Measurements from ENCODE around the gene WFDC12. TPM values are rescaled to one million over a fixed set of nuclear protein-coding genes. Genes with fewer than 3 reads are reported as not detected.
A peak's percentile ranks its signal among the peaks of the same experiment; 100 is the strongest.

Gene WFDC12
- polyA plus RNA-seq, 1 donor (not counting 4 experiments of a cell fraction or from before 2014, with no cell fraction given), result 1.8 TPM

GRCh38 chr20:45138561-45139300 is 14.5 kb upstream of the WFDC12 start:
- no peaks in the 10 kb centered on the region for H3K9me1 ChIP-seq (ENCODE audit: control insufficient read depth, extremely low read depth, insufficient read depth, low read length)
- no peak overlapping the region for H3K27ac ChIP-seq (ENCODE audit: control insufficient read depth, insufficient read depth, low read length)
- TF ChIP-seq, protein P1, sequence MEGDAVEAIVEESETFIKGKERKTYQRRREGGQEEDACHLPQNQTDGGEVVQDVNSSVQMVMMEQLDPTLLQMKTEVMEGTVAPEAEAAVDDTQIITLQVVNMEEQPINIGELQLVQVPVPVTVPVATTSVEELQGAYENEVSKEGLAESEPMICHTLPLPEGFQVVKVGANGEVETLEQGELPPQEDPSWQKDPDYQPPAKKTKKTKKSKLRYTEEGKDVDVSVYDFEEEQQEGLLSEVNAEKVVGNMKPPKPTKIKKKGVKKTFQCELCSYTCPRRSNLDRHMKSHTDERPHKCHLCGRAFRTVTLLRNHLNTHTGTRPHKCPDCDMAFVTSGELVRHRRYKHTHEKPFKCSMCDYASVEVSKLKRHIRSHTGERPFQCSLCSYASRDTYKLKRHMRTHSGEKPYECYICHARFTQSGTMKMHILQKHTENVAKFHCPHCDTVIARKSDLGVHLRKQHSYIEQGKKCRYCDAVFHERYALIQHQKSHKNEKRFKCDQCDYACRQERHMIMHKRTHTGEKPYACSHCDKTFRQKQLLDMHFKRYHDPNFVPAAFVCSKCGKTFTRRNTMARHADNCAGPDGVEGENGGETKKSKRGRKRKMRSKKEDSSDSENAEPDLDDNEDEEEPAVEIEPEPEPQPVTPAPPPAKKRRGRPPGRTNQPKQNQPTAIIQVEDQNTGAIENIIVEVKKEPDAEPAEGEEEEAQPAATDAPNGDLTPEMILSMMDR (optimal IDR thresholded peaks at IDR 0.05 in 1 of 3, IDR thresholded peaks at IDR 0.05 in 1 of 3, conservative IDR thresholded peaks at IDR 0.05 in 1 of 3; ENCODE audit: extremely low read depth in 1 of 3, insufficient read depth in 2 of 3, low read length in 3 of 3), result peak; percentile 91 to 99 (median 95)
- TF ChIP-seq EZH2 (IDR thresholded peaks at IDR 0.05; ENCODE audit: low read length), result no peak
- DNase-seq (ENCODE audit: low read depth, low spot score) (no peak), FAIRE-seq (peak; percentile 46)
- H4K20me1 ChIP-seq (ENCODE audit: control insufficient read depth, extremely low read depth, insufficient read depth, low read length), result no peaks in the 10 kb centered on the region
- no peak overlapping the region for H3K9ac ChIP-seq (ENCODE audit: control insufficient read depth, extremely low read depth, insufficient read depth, low read length)
- H3K79me2 ChIP-seq (ENCODE audit: control insufficient read depth, insufficient read depth, low read length), result no peaks in the 10 kb centered on the region
- H3K27me3 ChIP-seq (ENCODE audit: control insufficient read depth, extremely low read depth, insufficient read depth, low read length), result no peaks in the 10 kb centered on the region
- dilution Hi-C loops (cut with MboI; ENCODE audit: extremely low pct_ligation_motif_present, low sequenced_read_pairs), result no loop called here
- H2AFZ ChIP-seq (ENCODE audit: control insufficient read depth, low read length), result peak overlapping the region; percentile 72
- no peaks in the 10 kb centered on the region for H3K36me3 ChIP-seq (ENCODE audit: control insufficient read depth in 2 of 2, extremely low read depth in 1 of 2, insufficient read depth in 2 of 2, low read length in 2 of 2)
- peak overlapping the region; percentile 7 for H3K4me2 ChIP-seq (ENCODE audit: control insufficient read depth, extremely low read depth, insufficient read depth, low read depth, low read length)
- no peaks in the 10 kb centered on the region for H3K9me3 ChIP-seq (ENCODE audit: control insufficient read depth, low read depth, low read length)
- peaks cover 6% of the 10 kb centered on the region for H3K4me1 ChIP-seq (ENCODE audit: control insufficient read depth, extremely low read depth, insufficient read depth, low read length)
- no peak overlapping the region for H3K4me3 ChIP-seq (ENCODE audit: control insufficient read depth in 2 of 3, extremely low read depth in 1 of 3, insufficient read depth in 2 of 3, low read depth in 1 of 3, low read length in 3 of 3)

DNA sequence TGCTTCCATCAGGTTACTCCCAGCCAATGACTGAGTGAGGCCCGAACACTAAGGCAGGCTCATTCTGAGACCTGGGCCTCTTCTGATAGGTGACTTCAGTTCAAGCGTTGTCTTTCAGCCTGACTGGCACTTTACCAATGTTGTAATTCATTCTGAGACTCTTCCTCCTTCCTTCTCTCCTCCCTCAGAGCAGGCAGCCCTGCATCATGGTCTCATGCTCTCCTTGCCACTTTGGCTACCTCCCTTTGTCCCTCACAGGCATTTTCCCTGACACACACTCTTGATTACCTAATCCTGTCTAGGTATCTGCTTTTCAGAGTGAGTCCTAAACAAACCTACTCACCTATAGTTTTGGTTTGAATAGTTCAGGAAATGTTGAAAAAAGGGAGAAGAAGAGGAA is 12.6 kb upstream of the WFDC12 start:
- dilution Hi-C loops (cut with MboI; ENCODE audit: extremely low pct_ligation_motif_present, low sequenced_read_pairs), result no loop called here
- Histone ChIP-seq H3K9ac (ENCODE audit: control insufficient read depth, extremely low read depth, insufficient read depth, low read length) (no peak overlapping the region), H3K4me3 (ENCODE audit: control insufficient read depth in 2 of 3, extremely low read depth in 1 of 3, insufficient read depth in 2 of 3, low read depth in 1 of 3, low read length in 3 of 3) (no peak overlapping the region), H3K79me2 (ENCODE audit: control insufficient read depth, insufficient read depth, low read length) (no peaks in the 10 kb centered on the region), H3K4me2 (ENCODE audit: control insufficient read depth, extremely low read depth, insufficient read depth, low read depth, low read length) (no peak overlapping the region), H4K20me1 (ENCODE audit: control insufficient read depth, extremely low read depth, insufficient read depth, low read length) (no peaks in the 10 kb centered on the region), H3K9me1 (ENCODE audit: control insufficient read depth, extremely low read depth, insufficient read depth, low read length) (no peaks in the 10 kb centered on the region), H3K9me3 (ENCODE audit: control insufficient read depth, low read depth, low read length) (no peaks in the 10 kb centered on the region), H3K4me1 (ENCODE audit: control insufficient read depth, extremely low read depth, insufficient read depth, low read length) (peaks cover 6% of the 10 kb centered on the region), H3K27ac (ENCODE audit: control insufficient read depth, insufficient read depth, low read length) (no peak overlapping the region), H3K27me3 (ENCODE audit: control insufficient read depth, extremely low read depth, insufficient read depth, low read length) (no peaks in the 10 kb centered on the region), H3K36me3 (ENCODE audit: control insufficient read depth in 2 of 2, extremely low read depth in 1 of 2, insufficient read depth in 2 of 2, low read length in 2 of 2) (no peaks in the 10 kb centered on the region), H2AFZ (ENCODE audit: control insufficient read depth, low read length) (no peak overlapping the region)
- FAIRE-seq, result no peak
- TF ChIP-seq, protein P1 (optimal IDR thresholded peaks at IDR 0.05 in 1 of 3, IDR thresholded peaks at IDR 0.05 in 1 of 3, conservative IDR thresholded peaks at IDR 0.05 in 1 of 3; ENCODE audit: extremely low read depth in 1 of 3, insufficient read depth in 2 of 3, low read length in 3 of 3), result no peak
- TF ChIP-seq EZH2 (IDR thresholded peaks at IDR 0.05; ENCODE audit: low read length), result no peak
- no peak for DNase-seq (ENCODE audit: low read depth, low spot score)

All from keratinocyte (primary cell).